HG02759 (cell line): ENCODE measurements around the gene NATD1.
"Not testable (repeated sequence)": the region's sequence is repeated elsewhere in the genome, so short reads cannot be mapped to it uniquely, and the experiment has no call there.

Experiments used
- ATAC-seq: cut with Tn5 transposase; IDR thresholded peaks from one replicate; pipeline ENCODE4 v1.9.1; 2021; ENCODE audit warnings: mild to moderate bottlenecking, moderate library complexity; ENCODE audit not compliant: unreplicated experiment

NATD1 gene

GRCh38 chr17:21247552-21248258 is 5.5 kb downstream of the NATD1 start:
- no peak for ATAC-seq

- no peak for ATAC-seq
Measured at GRCh38 chr17:21246698-21247097, 6.5 kb downstream of the NATD1 start.

DNA sequence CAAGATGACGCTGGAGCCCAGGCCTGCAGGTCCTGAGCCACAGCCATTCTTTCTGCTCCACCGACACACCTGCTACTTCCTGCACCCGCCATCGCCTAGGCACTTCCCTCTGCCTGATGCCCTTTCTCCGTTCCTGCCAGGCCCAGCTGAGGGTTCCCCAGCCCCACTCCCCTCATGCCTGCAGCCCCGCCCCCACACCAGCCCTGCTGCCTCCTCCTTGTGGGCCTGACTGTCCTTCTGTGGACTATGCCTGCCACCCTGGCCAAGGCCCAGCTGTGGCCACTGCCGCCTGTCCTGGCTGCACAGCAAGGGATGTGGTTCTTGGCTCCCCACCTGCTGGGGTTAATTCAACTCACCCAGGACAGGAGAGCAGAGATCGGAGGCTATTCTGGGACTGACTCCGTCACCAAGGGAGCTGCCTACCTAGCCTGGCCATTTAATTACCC is 7.5 kb downstream of the NATD1 start:
- ATAC-seq, result no peak

DNA sequence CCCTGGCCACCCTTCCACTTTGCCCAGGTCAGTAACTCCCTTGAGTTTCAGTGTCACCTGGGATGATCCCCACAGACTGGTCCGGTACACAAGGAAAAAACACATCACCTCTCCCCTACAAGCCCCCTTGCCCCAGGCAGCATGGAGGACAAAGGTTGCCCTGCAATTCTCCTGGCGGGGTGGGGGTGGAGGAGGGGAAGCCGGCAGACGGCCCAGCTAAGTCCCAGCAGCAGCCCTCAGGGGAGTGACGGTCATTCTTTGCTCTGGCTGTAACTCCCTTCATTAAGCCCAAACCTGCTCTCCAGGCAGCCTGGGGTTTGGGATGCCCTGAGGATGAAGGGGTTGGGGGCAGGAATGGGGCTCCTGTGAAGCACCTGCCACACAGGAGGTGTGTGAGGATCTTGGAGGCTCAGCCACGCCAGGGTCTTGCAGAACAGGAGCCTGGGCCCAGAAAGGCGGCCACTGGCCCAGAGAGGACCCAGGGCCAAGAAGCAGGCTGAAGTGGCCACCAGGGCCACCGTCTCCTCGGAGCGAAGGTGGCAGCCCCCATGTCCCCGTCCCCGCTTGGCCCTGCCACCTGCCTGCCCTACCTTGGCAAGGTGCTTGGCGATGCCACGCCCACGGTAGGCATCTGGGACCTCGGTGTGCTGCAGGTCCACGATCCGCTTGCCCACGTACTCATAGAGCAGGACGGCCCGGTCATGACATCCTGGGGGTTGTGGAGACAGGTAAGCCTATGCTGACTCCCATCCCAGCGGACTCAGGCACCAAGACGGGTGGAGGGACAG is 9.5 kb downstream of the NATD1 start:
- ATAC-seq, result no peak

DNA sequence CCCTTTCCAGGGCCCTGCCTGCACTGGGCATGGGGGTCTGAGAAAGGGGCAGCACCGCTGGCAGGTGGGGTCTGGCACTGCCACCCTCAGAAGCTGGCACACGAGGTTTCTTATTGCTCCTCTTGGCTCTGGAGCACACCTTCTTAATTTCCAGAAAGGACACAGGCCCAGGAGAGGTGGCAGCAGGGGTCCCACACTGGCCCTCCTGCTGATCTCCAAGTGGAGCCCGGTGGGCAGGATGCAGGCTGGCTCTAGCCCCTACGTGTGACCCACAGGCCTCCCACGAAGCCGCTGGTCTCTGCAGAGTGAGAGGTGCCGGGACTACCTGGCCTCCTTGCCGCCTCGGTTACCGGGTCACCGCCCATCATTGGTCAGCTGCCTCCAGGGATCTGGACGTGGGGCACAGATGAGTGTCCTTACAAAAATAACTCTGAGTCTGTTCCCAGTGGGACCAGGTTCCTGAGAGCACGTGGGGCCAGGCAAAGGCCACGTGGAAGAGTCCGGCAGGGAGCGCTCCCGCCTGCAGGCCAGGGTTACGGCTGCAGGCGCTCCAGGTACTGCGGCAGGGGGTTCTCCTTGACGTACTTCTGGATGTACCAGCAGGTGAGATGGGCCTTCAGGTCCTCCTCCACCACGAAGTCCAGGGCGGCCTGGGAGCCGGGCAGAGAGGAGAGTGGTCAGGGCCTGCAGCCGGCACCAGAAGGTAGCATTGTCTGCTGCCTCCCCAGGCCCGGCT is 10.3 kb downstream of the NATD1 start:
- ATAC-seq, result no peak

DNA sequence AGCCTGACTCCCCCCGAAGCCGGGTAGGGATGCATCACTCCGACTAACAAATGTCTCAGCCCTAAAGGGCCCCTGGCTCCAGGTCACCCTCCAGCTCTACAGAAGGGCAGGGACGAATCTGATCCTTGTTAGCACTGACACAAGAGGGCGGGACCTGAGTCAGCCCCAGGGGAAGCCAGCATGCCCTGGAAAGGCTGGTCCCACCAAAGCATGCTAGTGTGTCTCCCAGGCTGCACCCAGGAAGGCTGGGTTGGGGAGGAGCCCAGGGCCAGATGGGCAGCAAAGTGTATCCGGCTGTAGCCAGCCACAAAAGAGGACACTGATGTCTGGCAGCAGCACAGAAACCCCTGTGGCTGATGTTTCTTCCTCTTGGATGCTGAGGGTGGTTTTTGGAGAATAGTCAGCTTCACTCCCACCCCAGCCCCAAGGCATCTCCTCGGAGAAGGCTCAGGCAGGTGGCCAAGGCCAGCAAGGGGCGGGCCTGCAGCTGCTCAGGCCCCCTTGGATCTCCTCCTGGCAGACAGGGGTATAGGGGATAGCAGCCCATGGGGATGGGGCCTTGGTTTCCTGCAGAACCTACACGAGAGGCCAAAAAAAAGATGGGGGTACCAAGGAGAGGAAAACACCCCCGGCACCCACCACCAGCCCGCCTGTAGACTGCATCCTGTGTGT is 11.0 kb downstream of the NATD1 start:
- ATAC-seq, result no peak

DNA sequence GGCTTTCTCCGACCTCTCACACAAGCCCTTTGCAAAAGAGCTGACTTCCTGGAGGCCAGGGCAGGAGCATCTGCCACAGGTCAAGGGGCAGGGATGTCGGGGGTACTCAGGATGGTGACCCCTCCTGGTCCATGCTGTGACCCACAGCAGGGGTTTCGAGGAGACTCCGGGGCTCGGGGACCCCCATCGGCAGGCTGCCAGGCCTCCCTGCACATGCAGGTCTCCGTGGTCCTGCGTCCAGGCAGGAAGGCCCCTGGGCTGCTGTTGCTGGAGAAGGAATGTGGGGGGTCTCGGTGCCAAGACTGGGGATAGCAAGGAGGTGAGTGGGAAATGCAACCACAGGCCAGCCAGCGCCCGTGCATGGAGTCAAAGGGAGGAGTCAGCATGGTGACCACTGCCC is 11.6 kb downstream of the NATD1 start:
- no peak for ATAC-seq

DNA sequence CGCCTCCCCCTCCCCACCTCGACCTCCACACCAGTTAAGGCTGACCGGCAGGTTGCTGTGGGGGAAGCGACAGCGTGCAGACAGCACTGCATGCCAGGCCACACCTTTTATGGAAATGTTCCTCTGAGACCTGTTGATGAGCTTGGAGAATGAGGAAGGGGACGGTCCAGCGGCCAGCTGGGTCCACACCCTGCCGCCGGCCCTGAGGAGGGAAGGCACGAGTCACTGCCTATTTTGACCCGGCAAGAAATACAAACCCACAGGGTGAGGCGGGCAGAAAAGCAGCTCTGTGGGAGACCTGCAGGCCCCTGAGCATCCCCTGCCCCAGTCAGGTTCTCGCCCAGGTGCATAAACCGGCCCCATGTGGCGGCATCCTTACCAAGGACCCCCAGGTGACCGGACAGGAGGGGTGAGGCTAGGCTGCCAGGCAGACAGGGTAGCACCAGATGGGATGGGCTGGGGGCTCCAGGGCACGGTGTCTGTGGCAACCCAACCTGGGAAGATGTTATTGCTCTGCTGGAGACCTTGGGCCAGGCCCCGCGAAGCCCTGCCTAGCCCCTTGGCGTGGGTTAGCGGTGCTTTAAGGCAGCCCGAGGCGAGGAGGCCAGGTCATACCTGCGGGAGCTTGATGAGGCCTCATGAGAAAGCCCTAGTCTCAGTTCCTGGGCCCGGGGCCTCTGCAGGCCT is 12.7 kb downstream of the NATD1 start:
- no peak for ATAC-seq

DNA sequence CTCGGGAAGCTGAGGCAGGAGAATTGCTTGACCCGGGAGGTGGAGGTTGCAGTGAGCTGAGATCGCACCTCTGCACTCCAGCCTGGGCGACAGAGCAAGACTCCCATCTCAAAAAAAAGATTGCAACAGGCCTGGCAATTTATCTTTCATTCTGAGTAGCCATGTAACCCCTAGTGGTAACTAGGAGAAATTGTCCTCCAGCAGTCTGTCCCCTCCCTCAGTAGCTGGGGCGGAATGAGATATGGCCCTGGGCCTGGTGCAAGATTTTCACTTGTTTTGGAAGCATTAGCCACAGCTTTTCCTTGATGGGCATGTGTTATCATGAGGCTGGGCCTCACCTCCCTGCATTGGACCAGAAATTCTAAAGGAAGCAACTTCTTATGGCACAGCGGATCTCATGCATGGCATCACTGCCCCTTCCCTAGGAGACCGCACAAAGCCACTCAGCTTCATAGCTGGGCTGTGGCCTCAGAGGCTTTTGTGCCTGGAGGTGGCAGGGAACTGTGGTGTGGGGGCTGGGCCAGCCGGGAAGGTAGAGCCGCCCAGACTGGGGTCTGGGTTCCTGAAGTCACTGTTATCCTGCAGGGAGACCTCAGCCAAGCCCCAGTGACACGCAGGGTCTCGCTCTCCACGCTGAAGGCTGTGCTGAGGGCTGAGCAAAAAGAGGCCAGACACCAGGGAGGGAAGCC is 13.4 kb downstream of the NATD1 start:
- ATAC-seq, result no peak

- no peak for ATAC-seq
Measured at GRCh38 chr17:21235921-21236320, 17.3 kb downstream of the NATD1 start.

- ATAC-seq, result no peak
Measured at GRCh38 chr17:21233581-21234347, 19.4 kb downstream of the NATD1 start.

DNA sequence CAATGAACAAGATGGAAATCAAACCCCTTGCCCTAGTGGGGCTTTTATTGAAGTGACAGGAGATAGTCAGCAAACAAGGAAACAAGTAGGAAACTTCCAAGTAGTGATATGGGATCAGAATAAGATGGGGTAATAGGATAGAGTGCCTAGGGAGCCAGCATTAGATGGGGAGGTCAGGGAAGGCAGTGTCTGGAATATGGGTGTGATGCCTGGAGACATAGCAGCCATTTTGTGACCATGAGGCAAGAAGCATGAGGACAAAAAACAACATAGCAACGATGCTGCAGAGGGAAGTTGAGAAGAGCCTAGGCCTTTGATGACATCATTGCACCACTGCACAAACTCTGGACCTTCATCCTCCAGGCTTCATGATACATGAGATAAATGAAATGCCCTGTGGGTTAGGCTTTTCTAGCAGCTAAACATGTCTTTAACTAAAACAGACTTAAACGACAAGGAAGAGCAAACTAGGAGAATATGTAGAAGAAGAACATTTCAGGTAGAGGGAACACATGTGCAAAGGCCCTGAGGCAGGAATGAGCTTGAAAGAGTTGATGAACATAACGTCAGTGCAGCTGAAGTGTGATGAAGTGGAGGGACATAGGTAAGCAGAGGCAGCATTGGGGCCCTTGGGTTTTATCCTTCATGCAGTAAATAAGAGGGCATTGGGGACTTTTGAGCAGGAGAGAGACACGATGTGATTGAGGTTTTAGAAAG is 21.0 kb downstream of the NATD1 start:
- no peak for ATAC-seq

- ATAC-seq, result no peak
Measured at GRCh38 chr17:21231533-21231932, 21.7 kb downstream of the NATD1 start.

DNA sequence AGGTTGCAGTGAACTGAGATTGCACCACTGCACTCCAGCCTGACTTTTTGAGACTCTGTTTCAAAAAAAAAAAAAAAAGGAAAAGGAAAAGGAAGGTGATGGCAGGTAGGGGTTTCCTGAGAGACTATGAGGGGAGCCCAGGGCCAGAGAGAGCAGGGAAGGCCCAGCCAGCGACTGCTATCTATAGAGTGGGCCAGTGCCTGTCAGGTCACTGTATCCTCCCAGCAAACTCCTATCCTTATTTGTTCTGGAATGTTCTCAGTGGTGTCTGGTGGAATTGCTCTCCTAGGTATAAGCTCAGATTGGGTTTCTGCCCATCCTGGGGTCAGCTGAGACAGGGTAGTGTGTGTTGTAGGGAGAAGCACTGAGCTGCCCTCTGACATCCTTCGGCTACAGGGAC is 24.4 kb downstream of the NATD1 start:
- no peak for ATAC-seq

- no peak for ATAC-seq
Measured at GRCh38 chr17:21228111-21228510, 25.1 kb downstream of the NATD1 start.

DNA sequence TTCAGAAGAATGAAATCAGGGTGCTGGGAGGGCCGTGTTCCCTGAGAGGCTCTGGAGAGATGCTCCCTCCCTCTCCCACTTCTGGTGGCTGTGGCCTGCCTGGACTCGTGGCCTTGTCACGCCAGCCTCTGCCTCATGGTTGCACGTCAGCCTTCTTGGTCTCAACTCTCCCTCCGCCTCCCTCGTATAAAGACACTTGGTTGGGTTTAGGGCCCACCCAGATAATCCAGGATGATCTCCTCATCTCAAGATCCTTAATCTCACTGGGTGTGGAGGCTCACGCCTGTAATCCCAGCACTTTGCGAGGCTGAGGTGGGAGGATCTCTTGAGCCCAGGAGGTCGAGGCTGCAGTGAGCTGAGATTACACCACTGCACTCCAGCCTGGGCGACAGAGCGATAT is 25.9 kb downstream of the NATD1 start:
- ATAC-seq, result not testable (repeated sequence)

- no peak for ATAC-seq
Measured at GRCh38 chr17:21223086-21223485, 30.1 kb downstream of the NATD1 start.

DNA sequence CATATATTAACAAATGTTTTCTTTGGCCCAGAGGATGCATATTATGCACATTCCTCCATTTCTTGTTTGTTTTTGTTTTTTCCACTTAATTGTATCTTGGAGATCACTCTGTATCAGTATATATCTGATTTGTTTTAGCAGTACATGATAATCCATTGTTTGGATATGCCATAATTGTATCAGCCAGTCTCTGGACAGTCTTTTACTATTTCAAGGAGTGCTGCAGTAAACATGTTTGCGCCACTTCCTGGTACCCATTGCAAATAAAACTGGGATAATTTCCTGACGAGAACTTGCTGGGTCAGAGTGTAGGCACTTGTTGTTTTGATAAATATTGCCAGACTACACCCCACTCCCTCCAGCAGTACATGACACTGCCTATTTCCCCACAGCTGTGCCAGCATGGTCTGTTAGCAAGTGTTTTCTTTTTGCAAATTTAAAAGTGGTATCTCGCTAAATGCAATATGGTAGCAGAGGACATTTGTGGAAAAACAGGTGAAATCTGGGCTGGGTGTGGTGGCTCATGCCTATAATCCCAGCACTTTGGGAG is 34.3 kb downstream of the NATD1 start:
- ATAC-seq, result no peak
